GM12878 (cell line): ENCODE data around the gene TMEM231. TPM values are rescaled to one million over a fixed set of nuclear protein-coding genes. Genes with fewer than 3 reads are reported as not detected.

Experiments used
- ATAC-seq: fragments of 200-7000 bp; cut with Tn5 transposase; 3 replicates; pipeline ENCODE4 v1.9.1; 2020; ENCODE audit warnings: mild to moderate bottlenecking, moderate library complexity
- BruUV-seq: library from RNA; stranded (reverse); fragments of 400-500 nt; replicated peaks from 2 replicates; lab custom pipeline; 2021; lab: Mats Ljungman, UMichigan
- CTCF ChIA-PET: fragments of 300-600 bp; sonication (Branson Sonifier 250); formaldehyde crosslinking; extraction: SDS; loops from one replicate; lab custom pipeline; 2021; ENCODE audit warnings: inconsistent platforms; lab: Yijun Ruan, JAX
- POLR2A ChIA-PET: fragments of 350-600 bp; formaldehyde crosslinking; extraction: SDS; loops from one replicate; lab custom pipeline; 2021; ENCODE audit warnings: inconsistent platforms; lab: Charles Lee
- RAD21 ChIA-PET: fragments of 300-600 bp; sonication (Branson Sonifier 250); formaldehyde crosslinking; loops from one replicate; lab custom pipeline; 2023; ENCODE audit warnings: antibody characterized with exemption; ENCODE audit not compliant: unreplicated experiment; lab: Charles Lee
- SMC1A ChIA-PET: fragments of 300-600 bp; sonication (Branson Sonifier 250); formaldehyde crosslinking; loops from one replicate; lab custom pipeline; 2023; ENCODE audit not compliant: unreplicated experiment, uncharacterized antibody; lab: Charles Lee
- DNase-seq: peaks from one replicate; pipeline ENCODE4 v3.0.0-alpha.2; 2011; ENCODE audit warnings: low read depth, low spot score
- FAIRE-seq: peaks from 3 replicates; lab custom pipeline; 2011; peaks lifted over from hg19 to GRCh38; lab: Jason Lieb, UNC
- H2AFZ ChIP-seq: 2 replicates; pipeline ENCODE4 v1.6.0; 2011; ENCODE audit warnings: low read depth, low read length, control low read depth; ENCODE audit not compliant: control insufficient read depth
- H3K27ac ChIP-seq: 2 replicates; pipeline ENCODE4 v1.5.1; 2011; ENCODE audit warnings: control low read depth; ENCODE audit not compliant: control insufficient read depth, insufficient read depth
- H3K27me3 ChIP-seq, 2 experiments: replicated peaks in 1 of 2; 2 replicates each; pipeline versions ENCODE4 v1.6.0 to v1.6.1; 2011; ENCODE audit warnings: low read length in 1 of 2; ENCODE audit not compliant: control insufficient read depth in 2 of 2, insufficient read depth in 2 of 2
- H3K36me3 ChIP-seq, 2 experiments: 2 replicates each; pipeline ENCODE4 v1.5.1; 2011; ENCODE audit warnings: low read length in 1 of 2; ENCODE audit not compliant: control insufficient read depth in 2 of 2, insufficient read depth in 2 of 2
- H3K4me1 ChIP-seq: 2 replicates; pipeline ENCODE4 v1.6.1; 2011; ENCODE audit warnings: mild to moderate bottlenecking, low read length, moderate library complexity, mixed read lengths; ENCODE audit not compliant: control insufficient read depth, insufficient read depth
- H3K4me2 ChIP-seq: 2 replicates; pipeline ENCODE4 v1.6.0; 2011; ENCODE audit warnings: control low read depth; ENCODE audit not compliant: control insufficient read depth, insufficient read depth
- H3K4me3 ChIP-seq: fragments of 200-600 bp; sonication (generic); 2 replicates; pipeline ENCODE4 v1.5.1; 2016
- H3K79me2 ChIP-seq: 2 replicates; pipeline ENCODE4 v1.6.0; 2011; ENCODE audit warnings: low read length; ENCODE audit not compliant: control insufficient read depth, insufficient read depth
- H3K9ac ChIP-seq: 2 replicates; pipeline ENCODE4 v1.8.0; 2011; ENCODE audit warnings: low read length, control low read depth, mixed read lengths; ENCODE audit not compliant: control insufficient read depth, insufficient read depth
- H3K9me3 ChIP-seq: replicated peaks from 3 replicates; pipeline ENCODE4 v1.5.1; 2011; ENCODE audit warnings: mild to moderate bottlenecking, low read length; ENCODE audit not compliant: control insufficient read depth, insufficient read depth
- H4K20me1 ChIP-seq: 2 replicates; pipeline ENCODE4 v1.6.0; 2011; ENCODE audit not compliant: control insufficient read depth, insufficient read depth
- BACH1 ChIP-seq: fragments of 450-650 bp; IDR thresholded peaks from 2 replicates; pipeline ENCODE4 v1.6.1; 2017; ENCODE audit warnings: mild to moderate bottlenecking, borderline replicate concordance
- BCL11A ChIP-seq: IDR thresholded peaks from 2 replicates; pipeline ENCODE4 v1.6.1; 2011; ENCODE audit warnings: low read depth, low read length
- CEBPZ ChIP-seq: fragments of 150-350 bp; IDR thresholded peaks from 2 replicates; pipeline ENCODE4 v1.6.1; 2016; ENCODE audit warnings: low read depth, low read length
- CREB1 ChIP-seq: IDR thresholded peaks from 2 replicates; pipeline ENCODE4 v1.6.1; 2012; ENCODE audit warnings: low read depth, mild to moderate bottlenecking, inconsistent platforms
- NFIC ChIP-seq: IDR thresholded peaks from 2 replicates; pipeline ENCODE4 v1.6.1; 2012; ENCODE audit warnings: low read depth, mild to moderate bottlenecking, inconsistent platforms, low read length, moderate library complexity
- PAX8 ChIP-seq: fragments of 450-650 bp; IDR thresholded peaks from 2 replicates; pipeline ENCODE4 v1.6.1; 2017; ENCODE audit warnings: mild to moderate bottlenecking, moderate library complexity
- RUNX3 ChIP-seq: IDR thresholded peaks from 2 replicates; pipeline ENCODE4 v1.6.1; 2012; ENCODE audit warnings: low read length, inconsistent platforms
- SPI1 ChIP-seq: IDR thresholded peaks from 2 replicates; pipeline ENCODE4 v1.6.1; 2011; ENCODE audit warnings: low read depth, mild to moderate bottlenecking, low read length, moderate library complexity, borderline replicate concordance; ENCODE audit not compliant: insufficient read depth
- WGBS: methylation state at CpG from one replicate; pipeline ENCODE4 v1.1.6; 2016; ENCODE audit warnings: low lambda C conversion rate; ENCODE audit not compliant: insufficient replicate concordance, insufficient coverage; ENCODE audit errors: missing lambda C conversion rate; 5-methylcytosine and 5-hydroxymethylcytosine counted together
- in situ Hi-C: fragments of 300-500 bp; cut with MboI; formaldehyde crosslinking; loops from 9 replicates; pipeline ENCODE4 v1.14.3; 2018; ENCODE audit warnings: mixed read lengths
- intact Hi-C: fragments of 100-400 bp; cut with micrococcal nuclease; formaldehyde crosslinking; loops from one replicate; pipeline ENCODE4 v1.14.2; 2022; ENCODE audit not compliant: unreplicated experiment
- polyA plus RNA-seq, 11 experiments: library from polyadenylated mRNA; depleted of rRNA in 4 of 11; unstranded in 6 of 11; stranded (reverse) in 5 of 11; fragments of >200 nt; fragmentation: Nextera tagmentation in 4 of 11; fragmentation: Illumina TruSeq in 1 of 11; extraction: Ambion mirVana in 4 of 11; extraction: Trizol in 1 of 11; gene quantifications; 1 replicate in 1 of 11; 2 replicates in 10 of 11; pipeline versions ENCODE4 v1.2.1 to v1.2.3, GENCODE V29; 2011 to 2016; ENCODE audit warnings: inconsistent platforms in 2 of 11, missing spikeins in 2 of 11, low read depth in 1 of 11
- total RNA-seq, 4 experiments: library from RNA; depleted of rRNA in 3 of 4; stranded (reverse); fragments of >200 nt in 3 of 4; fragmentation: Illumina TruSeq in 1 of 4; extraction: Trizol in 1 of 4; gene quantifications; 2 replicates each; pipeline versions ENCODE4 v1.2.1 to v1.2.3, GENCODE V29; 2013 to 2021
- TF ChIP-seq, protein P1 (sequence below): fragments of 450-650 bp; IDR thresholded peaks from 2 replicates; pipeline ENCODE4 v1.6.1; 2016; ENCODE audit warnings: mild to moderate bottlenecking

TMEM231 gene
- total and polyA plus RNA-seq, 10 of the 15 experiments (the other 5 are each of a cell fraction or from before 2014, with no cell fraction given) = 1.2 to 9.1 (median 5.9) TPM

DNA sequence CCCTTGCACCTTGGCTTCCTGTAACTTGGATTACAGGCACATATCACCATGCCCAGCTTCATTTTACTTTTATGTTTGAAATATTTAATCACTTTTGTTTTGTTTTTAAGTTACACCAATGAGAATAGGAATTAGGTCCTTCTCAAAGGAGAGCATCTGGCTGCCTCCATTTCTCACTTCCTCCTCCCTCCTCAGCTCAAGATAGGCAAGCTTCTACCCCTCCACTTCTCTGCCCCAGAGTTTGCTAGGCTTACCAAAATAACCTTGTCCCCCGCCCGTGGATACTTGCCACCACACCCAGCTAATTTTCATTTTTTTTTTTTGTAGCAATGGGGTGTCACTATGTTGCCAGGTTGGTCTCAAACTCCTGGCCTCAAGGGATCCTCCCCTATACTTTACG lies 28.1 kb upstream of the TMEM231 start:
- intact Hi-C loops (no loop called here), in situ Hi-C loops (no loop called here)
- TF ChIP-seq BACH1 (no peak), SPI1 (peak; percentile 63; the same call in 1 of the 2 replicates), NFIC (0 out of 2 replicates have a peak, but pooled peaks have one; percentile 20)
- 30% methylated on average over 3 of the region's 3 CpGs for WGBS
- Histone ChIP-seq H3K9me3 (no peaks in the 10 kb centered on the region), H3K9ac (no peak overlapping the region), H3K4me2 (no peak overlapping the region), H3K36me3 (no peaks in the 10 kb centered on the region; a peak in 1 of 4 replicates), H3K4me1 (peaks cover 11% of the 10 kb centered on the region), H2AFZ (no peak overlapping the region), H3K27ac (no peak overlapping the region; the same call in 1 of the 2 replicates), H3K79me2 (no peaks in the 10 kb centered on the region), H3K27me3 (no peaks in the 10 kb centered on the region), H3K4me3 (no peak overlapping the region), H4K20me1 (no peaks in the 10 kb centered on the region)
- ChIA-PET SMC1A (interaction anchor here (0.9 to 1.2 kb wide), 2 partner anchors 38 to 60 kb away, joined by 3 to 5 read pairs; no protein-coding TSS in a partner anchor), CTCF (interaction anchor here (0.6 to 1.1 kb wide), 7 partner anchors 11 to 612 kb away, joined by 3 to 5 read pairs (median 3); no protein-coding TSS in a partner anchor), RAD21 (interaction anchor here (0.9 to 1.0 kb wide), 2 partner anchors 20 to 28 kb away, joined by 3 to 5 read pairs; partner anchors contain the start of gene TMEM231), POLR2A (interaction anchor here (1.0 to 1.3 kb wide), 2 partner anchors 18 to 19 kb away, joined by 3 to 5 read pairs; partner anchors contain the start of gene GABARAPL2)
- peak; percentile 80 for ATAC-seq
- FAIRE-seq = no peak
- no peak for DNase-seq
- no TSS peak for BruUV-seq

- Histone ChIP-seq H3K27ac (peak overlapping the region; percentile 36), H4K20me1 (no peaks in the 10 kb centered on the region), H2AFZ (no peak overlapping the region), H3K4me2 (peak overlapping the region; percentile 51), H3K36me3 (peaks cover 1 to 10% of the 10 kb centered on the region in 2 experiments), H3K9ac (no peak overlapping the region), H3K9me3 (no peaks in the 10 kb centered on the region), H3K79me2 (peaks cover 10% of the 10 kb centered on the region), H3K27me3 (no peaks in the 10 kb centered on the region), H3K4me3 (no peak overlapping the region), H3K4me1 (peaks cover 36% of the 10 kb centered on the region)
- CTCF ChIA-PET = interaction anchor here (0.8 to 1.8 kb wide), 5 partner anchors 23 to 125 kb away, joined by 3 to 7 read pairs (median 3); partner anchors contain the start of gene TMEM231
- in situ Hi-C loops (no loop called here), intact Hi-C loops (no loop called here)
- POLR2A ChIA-PET = interaction anchor here (2.8 kb wide), 1 partner anchor 14 kb away, joined by 11 read pairs; the partner anchor contains the start of gene GABARAPL2
- FAIRE-seq (no peak), ATAC-seq (peak; percentile 21), DNase-seq (no peak)
- SMC1A ChIA-PET = interaction anchor here (0.7 to 2.1 kb wide), 5 partner anchors 12 to 104 kb away, joined by 3 to 6 read pairs (median 3); partner anchors contain the start of gene ADAT1
- BruUV-seq = no TSS peak
- 30% methylated on average over 7 of the region's 7 CpGs for WGBS
- RAD21 ChIA-PET = interaction anchor here (1.0 kb wide), 1 partner anchor 30 kb away, joined by 4 read pairs; no protein-coding TSS in a partner anchor
- TF ChIP-seq CEBPZ (no peak), RUNX3 (peak; percentile 92), CREB1 (no peak), BACH1 (no peak), BCL11A (no peak), PAX8 (no peak)
- TF ChIP-seq, protein P1, sequence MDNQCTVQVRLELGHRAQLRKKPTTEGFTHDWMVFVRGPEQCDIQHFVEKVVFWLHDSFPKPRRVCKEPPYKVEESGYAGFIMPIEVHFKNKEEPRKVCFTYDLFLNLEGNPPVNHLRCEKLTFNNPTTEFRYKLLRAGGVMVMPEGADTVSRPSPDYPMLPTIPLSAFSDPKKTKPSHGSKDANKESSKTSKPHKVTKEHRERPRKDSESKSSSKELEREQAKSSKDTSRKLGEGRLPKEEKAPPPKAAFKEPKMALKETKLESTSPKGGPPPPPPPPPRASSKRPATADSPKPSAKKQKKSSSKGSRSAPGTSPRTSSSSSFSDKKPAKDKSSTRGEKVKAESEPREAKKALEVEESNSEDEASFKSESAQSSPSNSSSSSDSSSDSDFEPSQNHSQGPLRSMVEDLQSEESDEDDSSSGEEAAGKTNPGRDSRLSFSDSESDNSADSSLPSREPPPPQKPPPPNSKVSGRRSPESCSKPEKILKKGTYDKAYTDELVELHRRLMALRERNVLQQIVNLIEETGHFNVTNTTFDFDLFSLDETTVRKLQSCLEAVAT = 0 out of 2 replicates have a peak, but pooled peaks have one; percentile 21
Measured at GRCh38 chr16:75579281-75579834, 23.3 kb upstream of the TMEM231 start.
